IPS-NIHi7 (cell line): ENCODE results near the gene HSPB1.
"Not testable (repeated sequence)": the region's sequence is repeated elsewhere in the genome, so short reads cannot be mapped to it uniquely, and the experiment has no call there.

Experiments used
- DNase-seq: peaks from one replicate; pipeline ENCODE4 v3.0.0; 2012; ENCODE audit warnings: mixed read lengths; ENCODE audit errors: extremely low spot score

The HSPB1 gene

GRCh38 chr7:76308874-76309273 lies 6.4 kb downstream of the HSPB1 start:
- DNase-seq = not testable (repeated sequence)

- not testable (repeated sequence) for DNase-seq
These were observed 7.0 kb downstream of the HSPB1 start for GRCh38 chr7:76309341-76310101.

GRCh38 chr7:76310102-76310957 lies 7.9 kb downstream of the HSPB1 start:
- DNase-seq = no peak

GRCh38 chr7:76311838-76312237 lies 9.4 kb downstream of the HSPB1 start:
- not testable (repeated sequence) for DNase-seq

GRCh38 chr7:76314042-76314721 lies 11.7 kb downstream of the HSPB1 start:
- DNase-seq = peak; percentile 90

GRCh38 chr7:76314740-76315139 lies 12.3 kb downstream of the HSPB1 start:
- DNase-seq = not testable (repeated sequence)

GRCh38 chr7:76315364-76315763 lies 12.9 kb downstream of the HSPB1 start:
- DNase-seq = no peak

GRCh38 chr7:76316984-76317781 lies 14.7 kb downstream of the HSPB1 start:
- no peak for DNase-seq

- peak; percentile 99 for DNase-seq
These were observed 15.5 kb downstream of the HSPB1 start for GRCh38 chr7:76317782-76318487.

GRCh38 chr7:76318488-76319353 lies 16.2 kb downstream of the HSPB1 start:
- DNase-seq = peak; percentile 63

GRCh38 chr7:76325092-76325491 lies 22.6 kb downstream of the HSPB1 start:
- DNase-seq = no peak

GRCh38 chr7:76325811-76326210 lies 23.3 kb downstream of the HSPB1 start:
- no peak for DNase-seq

- DNase-seq = no peak
These were observed 24.3 kb downstream of the HSPB1 start for GRCh38 chr7:76326646-76327233.

GRCh38 chr7:76327610-76328009 lies 25.1 kb downstream of the HSPB1 start:
- DNase-seq = no peak

- DNase-seq = no peak
These were observed 25.9 kb downstream of the HSPB1 start for GRCh38 chr7:76328389-76328788.

GRCh38 chr7:76329479-76329878 lies 27.0 kb downstream of the HSPB1 start:
- DNase-seq = no peak

- no peak for DNase-seq
These were observed 27.8 kb downstream of the HSPB1 start for GRCh38 chr7:76330261-76330660.

GRCh38 chr7:76330673-76331072 lies 28.2 kb downstream of the HSPB1 start:
- peak; percentile 38 for DNase-seq

- no peak for DNase-seq
These were observed 29.6 kb downstream of the HSPB1 start for GRCh38 chr7:76332078-76332477.
